ENCODE data around the gene KDM2B. TPM values are rescaled to one million over a fixed set of nuclear protein-coding genes. Genes with fewer than 3 reads are reported as not detected.

The KDM2B gene
- total RNA-seq, 1 donor from 2014 or later, result 236 TPM

DNA sequence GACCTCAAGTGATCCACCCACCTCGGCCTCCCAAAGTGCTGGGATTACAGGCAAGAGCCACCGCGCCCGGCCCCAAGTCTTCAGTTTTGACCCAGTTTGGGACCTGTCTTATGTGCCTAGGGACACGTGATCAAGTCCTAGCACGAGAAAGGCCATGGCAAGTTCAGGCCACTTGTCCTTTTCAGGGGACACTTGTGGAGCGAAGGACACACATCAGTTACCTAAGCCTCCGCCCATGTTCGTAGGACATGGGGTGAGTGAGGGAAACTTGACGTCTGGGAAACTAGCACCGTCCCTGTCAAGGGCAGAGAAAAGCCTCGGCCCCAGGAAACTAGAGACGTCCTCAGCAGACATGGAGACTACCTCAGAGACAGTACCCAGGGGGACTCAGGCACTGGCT is 60.7 kb downstream of the KDM2B start:
- no peak for DNase-seq
- intact Hi-C loops (cut with micrococcal nuclease), result no loop called here
- Mint-ChIP-seq H3K9me3 (no peaks in the 10 kb centered on the region), H3K4me1 (peaks cover 48% of the 10 kb centered on the region), H3K36me3 (ENCODE audit: low read depth) (peaks cover 68% of the 10 kb centered on the region), H3K27ac (no peak overlapping the region), H3K4me3 (no peak overlapping the region), H3K27me3 (no peaks in the 10 kb centered on the region)
- no peak for ATAC-seq (ENCODE audit: low read depth)
- ChIA-PET POLR2A (interaction anchor here (0.6 to 1.5 kb wide), 5 partner anchors 11 to 177 kb away, joined by 3 read pairs; no protein-coding TSS in a partner anchor), CTCF (no interaction called here)
- TF ChIP-seq, protein P1, sequence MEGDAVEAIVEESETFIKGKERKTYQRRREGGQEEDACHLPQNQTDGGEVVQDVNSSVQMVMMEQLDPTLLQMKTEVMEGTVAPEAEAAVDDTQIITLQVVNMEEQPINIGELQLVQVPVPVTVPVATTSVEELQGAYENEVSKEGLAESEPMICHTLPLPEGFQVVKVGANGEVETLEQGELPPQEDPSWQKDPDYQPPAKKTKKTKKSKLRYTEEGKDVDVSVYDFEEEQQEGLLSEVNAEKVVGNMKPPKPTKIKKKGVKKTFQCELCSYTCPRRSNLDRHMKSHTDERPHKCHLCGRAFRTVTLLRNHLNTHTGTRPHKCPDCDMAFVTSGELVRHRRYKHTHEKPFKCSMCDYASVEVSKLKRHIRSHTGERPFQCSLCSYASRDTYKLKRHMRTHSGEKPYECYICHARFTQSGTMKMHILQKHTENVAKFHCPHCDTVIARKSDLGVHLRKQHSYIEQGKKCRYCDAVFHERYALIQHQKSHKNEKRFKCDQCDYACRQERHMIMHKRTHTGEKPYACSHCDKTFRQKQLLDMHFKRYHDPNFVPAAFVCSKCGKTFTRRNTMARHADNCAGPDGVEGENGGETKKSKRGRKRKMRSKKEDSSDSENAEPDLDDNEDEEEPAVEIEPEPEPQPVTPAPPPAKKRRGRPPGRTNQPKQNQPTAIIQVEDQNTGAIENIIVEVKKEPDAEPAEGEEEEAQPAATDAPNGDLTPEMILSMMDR (IDR thresholded peaks at IDR 0.05), result no peak

- Mint-ChIP-seq H3K36me3 (ENCODE audit: low read depth) (peaks cover 61% of the 10 kb centered on the region), H3K27ac (no peak overlapping the region)
These were observed 61.6 kb downstream of the KDM2B start for GRCh38 chr12:121519227-121519626.

DNA sequence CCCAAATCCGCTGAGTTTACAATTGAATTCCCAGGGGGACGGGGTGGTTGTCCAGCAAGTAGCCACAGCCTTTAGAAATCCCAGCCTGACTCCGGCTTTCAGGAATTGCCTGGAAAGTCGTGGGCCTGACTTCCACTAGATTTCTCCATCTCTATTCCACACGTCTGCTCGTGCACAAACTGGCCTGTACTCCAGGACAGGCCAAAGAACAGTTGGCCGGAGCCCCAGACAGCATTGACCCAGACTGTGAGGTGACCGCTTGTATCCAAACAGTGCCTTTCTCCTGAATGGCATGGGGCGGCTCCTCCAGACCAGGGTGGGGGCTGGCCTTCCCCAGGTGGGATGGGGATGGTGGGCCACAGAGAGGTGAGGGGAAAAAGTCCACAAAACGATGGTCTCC is 62.2 kb downstream of the KDM2B start:
- DNase-seq (no peak), ATAC-seq (ENCODE audit: low read depth) (no peak)
- Mint-ChIP-seq H3K36me3 (ENCODE audit: low read depth) (peaks cover 58% of the 10 kb centered on the region), H3K27ac (no peak overlapping the region), H3K9me3 (no peaks in the 10 kb centered on the region), H3K4me3 (no peak overlapping the region), H3K4me1 (peaks cover 47% of the 10 kb centered on the region), H3K27me3 (no peaks in the 10 kb centered on the region)
- ChIA-PET CTCF (no interaction called here), POLR2A (no interaction called here)
- TF ChIP-seq, protein P1 (IDR thresholded peaks at IDR 0.05), result no peak
- intact Hi-C loops (cut with micrococcal nuclease), result no loop called here

More at GRCh38 chr12:121519227-121519626, 61.6 kb downstream of the KDM2B start:
- CTCF ChIA-PET, result no interaction called here
- POLR2A ChIA-PET, result interaction anchor here (0.6 to 0.7 kb wide), 2 partner anchors 40 to 178 kb away, joined by 3 read pairs; no protein-coding TSS in a partner anchor
- DNase-seq (no peak), ATAC-seq (ENCODE audit: low read depth) (no peak)
- no peak overlapping the region for H3K4me3 Mint-ChIP-seq
- no peaks in the 10 kb centered on the region for H3K27me3 Mint-ChIP-seq
- no peaks in the 10 kb centered on the region for H3K9me3 Mint-ChIP-seq
- intact Hi-C loops (cut with micrococcal nuclease), result no loop called here
- H3K4me1 Mint-ChIP-seq, result peaks cover 47% of the 10 kb centered on the region
- TF ChIP-seq, protein P1 (IDR thresholded peaks at IDR 0.05), result no peak

GRCh38 chr12:121516437-121517011 is 64.3 kb downstream of the KDM2B start:
- peak overlapping the region; percentile 24 for H3K27ac Mint-ChIP-seq
- intact Hi-C loops (cut with micrococcal nuclease), result no loop called here
- ATAC-seq (ENCODE audit: low read depth) (no peak), DNase-seq (no peak)
- H3K4me1 Mint-ChIP-seq, result peaks cover 40% of the 10 kb centered on the region
- ChIA-PET CTCF (no interaction called here), POLR2A (no interaction called here)
- peaks cover 68% of the 10 kb centered on the region for H3K36me3 Mint-ChIP-seq (ENCODE audit: low read depth)
- H3K9me3 Mint-ChIP-seq, result no peaks in the 10 kb centered on the region
- H3K4me3 Mint-ChIP-seq, result no peak overlapping the region
- TF ChIP-seq, protein P1 (IDR thresholded peaks at IDR 0.05), result no peak
- no peaks in the 10 kb centered on the region for H3K27me3 Mint-ChIP-seq

- peak overlapping the region; percentile 63 for H3K27ac Mint-ChIP-seq
- intact Hi-C loops (cut with micrococcal nuclease), result loop anchor here (2.0 kb wide), 1 partner anchor 15 kb away; no protein-coding TSS in a partner anchor
- ChIA-PET POLR2A (interaction anchor here (0.6 kb wide), 1 partner anchor 110 kb away, joined by 3 read pairs; no protein-coding TSS in a partner anchor), CTCF (interaction anchor here (0.6 kb wide), 1 partner anchor 167 kb away, joined by 3 read pairs; no protein-coding TSS in a partner anchor)
- peaks cover 32% of the 10 kb centered on the region for H3K4me1 Mint-ChIP-seq
- TF ChIP-seq, protein P1 (IDR thresholded peaks at IDR 0.05), result no peak
- ATAC-seq (ENCODE audit: low read depth) (no peak), DNase-seq (no peak)
- no peak overlapping the region for H3K4me3 Mint-ChIP-seq
- no peaks in the 10 kb centered on the region for H3K9me3 Mint-ChIP-seq
- no peaks in the 10 kb centered on the region for H3K27me3 Mint-ChIP-seq
- H3K36me3 Mint-ChIP-seq (ENCODE audit: low read depth), result peaks cover 70% of the 10 kb centered on the region
These were observed 65.2 kb downstream of the KDM2B start for GRCh38 chr12:121515615-121516014.

All from activated B cell treated with CpG ODN at 0.5 μM for 24 hours (primary cell).